ENCODE measurements around the gene GNG13. TPM values are rescaled to one million over a fixed set of nuclear protein-coding genes. Genes with fewer than 3 reads are reported as not detected.

Gene GNG13
- total RNA-seq, 1 donor from 2014 or later = not detected

DNA sequence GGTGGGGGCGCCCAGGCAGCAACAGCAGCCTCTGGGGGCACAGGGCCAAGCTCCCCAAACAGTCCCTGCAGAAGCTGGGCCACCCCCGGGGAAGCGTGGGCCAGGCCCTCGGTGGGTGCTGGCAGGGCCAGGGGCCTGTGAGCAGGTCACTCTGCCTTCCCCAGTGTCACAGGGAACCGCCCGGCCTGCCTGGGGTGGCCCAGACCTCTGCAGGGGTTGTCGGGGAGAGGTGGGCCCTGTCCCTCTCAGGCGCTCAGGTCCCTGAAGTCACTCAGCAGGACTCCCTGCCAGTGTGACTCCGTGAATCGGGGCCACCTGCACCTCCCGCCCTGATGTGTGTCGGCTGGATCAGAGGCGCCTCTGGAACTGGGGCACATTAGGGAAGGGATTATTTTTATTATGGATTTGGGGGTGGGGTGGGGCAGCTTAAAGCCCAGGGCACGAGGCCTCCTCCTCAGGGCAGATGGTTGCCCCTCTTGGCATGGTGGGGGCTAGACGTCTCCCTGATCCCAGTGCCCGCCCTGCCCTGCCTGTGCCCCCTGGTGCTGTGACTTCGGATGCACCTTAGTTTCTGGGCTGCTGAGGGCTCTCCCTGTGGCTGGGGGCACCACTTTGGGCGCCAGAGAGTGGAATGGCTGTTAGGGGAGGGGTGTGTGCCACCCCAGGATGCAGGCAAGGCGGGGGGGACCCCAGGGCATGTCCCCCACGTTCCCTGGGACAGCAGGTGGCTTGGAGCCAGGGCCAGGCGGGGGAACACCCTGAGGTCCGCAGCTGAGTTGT, 1.2 kb upstream of the GNG13 start:
- TF ChIP-seq, protein P1, sequence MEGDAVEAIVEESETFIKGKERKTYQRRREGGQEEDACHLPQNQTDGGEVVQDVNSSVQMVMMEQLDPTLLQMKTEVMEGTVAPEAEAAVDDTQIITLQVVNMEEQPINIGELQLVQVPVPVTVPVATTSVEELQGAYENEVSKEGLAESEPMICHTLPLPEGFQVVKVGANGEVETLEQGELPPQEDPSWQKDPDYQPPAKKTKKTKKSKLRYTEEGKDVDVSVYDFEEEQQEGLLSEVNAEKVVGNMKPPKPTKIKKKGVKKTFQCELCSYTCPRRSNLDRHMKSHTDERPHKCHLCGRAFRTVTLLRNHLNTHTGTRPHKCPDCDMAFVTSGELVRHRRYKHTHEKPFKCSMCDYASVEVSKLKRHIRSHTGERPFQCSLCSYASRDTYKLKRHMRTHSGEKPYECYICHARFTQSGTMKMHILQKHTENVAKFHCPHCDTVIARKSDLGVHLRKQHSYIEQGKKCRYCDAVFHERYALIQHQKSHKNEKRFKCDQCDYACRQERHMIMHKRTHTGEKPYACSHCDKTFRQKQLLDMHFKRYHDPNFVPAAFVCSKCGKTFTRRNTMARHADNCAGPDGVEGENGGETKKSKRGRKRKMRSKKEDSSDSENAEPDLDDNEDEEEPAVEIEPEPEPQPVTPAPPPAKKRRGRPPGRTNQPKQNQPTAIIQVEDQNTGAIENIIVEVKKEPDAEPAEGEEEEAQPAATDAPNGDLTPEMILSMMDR (IDR thresholded peaks at IDR 0.05; ENCODE audit: unreplicated experiment) = no peak
- no peak for DNase-seq (ENCODE audit: low spot score, unreplicated experiment)
- Mint-ChIP-seq H3K27ac (no peak overlapping the region), H3K27me3 (peaks cover 30% of the 10 kb centered on the region), H3K4me3 (ENCODE audit: low read depth) (no peak overlapping the region), H3K4me1 (ENCODE audit: low read depth) (no peaks in the 10 kb centered on the region), H3K9me3 (ENCODE audit: low read depth) (no peaks in the 10 kb centered on the region), H3K36me3 (ENCODE audit: insufficient read depth) (peaks cover 1% of the 10 kb centered on the region)

DNA sequence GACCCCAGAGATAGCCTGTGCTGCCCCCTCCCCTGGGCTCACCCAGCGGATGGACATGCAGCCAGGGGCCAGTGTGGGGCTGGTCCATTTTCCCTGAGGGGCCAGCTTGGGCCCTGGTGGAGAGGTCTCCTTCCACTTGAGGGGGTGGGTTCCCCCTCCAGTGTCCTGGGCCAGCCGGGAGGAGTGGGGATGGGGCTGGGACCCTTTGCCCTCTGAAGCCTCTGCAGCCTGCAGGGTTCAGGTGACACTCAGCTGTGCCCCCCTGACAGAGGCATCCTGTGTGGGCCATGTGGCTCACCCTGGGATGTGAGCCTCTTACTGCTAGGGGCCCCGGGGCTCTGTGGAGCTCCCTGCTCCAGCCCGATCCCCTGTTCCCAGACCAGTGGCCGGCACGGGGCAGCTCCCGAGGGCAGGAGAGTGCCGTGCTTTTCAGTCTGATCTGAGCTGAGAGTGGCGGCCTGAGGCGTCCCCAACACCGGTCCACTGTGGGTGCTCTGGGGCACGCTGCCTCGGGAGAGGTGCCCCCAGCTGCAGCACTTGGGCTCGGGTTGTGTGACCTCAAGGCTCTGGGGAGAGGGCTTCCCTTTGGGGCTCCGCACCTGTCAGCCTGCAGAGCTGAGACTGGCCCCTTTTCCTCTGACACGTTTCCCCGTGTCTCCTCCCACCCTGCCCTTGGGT, 439 bp upstream of the GNG13 start:
- TF ChIP-seq, protein P1 (IDR thresholded peaks at IDR 0.05; ENCODE audit: unreplicated experiment) = no peak
- H3K36me3 Mint-ChIP-seq (ENCODE audit: insufficient read depth) = peaks cover 1% of the 10 kb centered on the region
- no peak overlapping the region for H3K27ac Mint-ChIP-seq
- H3K9me3 Mint-ChIP-seq (ENCODE audit: low read depth) = no peaks in the 10 kb centered on the region
- H3K27me3 Mint-ChIP-seq = peaks cover 30% of the 10 kb centered on the region
- no peak for DNase-seq (ENCODE audit: low spot score, unreplicated experiment)
- H3K4me3 Mint-ChIP-seq (ENCODE audit: low read depth) = no peak overlapping the region
- no peaks in the 10 kb centered on the region for H3K4me1 Mint-ChIP-seq (ENCODE audit: low read depth)

DNA sequence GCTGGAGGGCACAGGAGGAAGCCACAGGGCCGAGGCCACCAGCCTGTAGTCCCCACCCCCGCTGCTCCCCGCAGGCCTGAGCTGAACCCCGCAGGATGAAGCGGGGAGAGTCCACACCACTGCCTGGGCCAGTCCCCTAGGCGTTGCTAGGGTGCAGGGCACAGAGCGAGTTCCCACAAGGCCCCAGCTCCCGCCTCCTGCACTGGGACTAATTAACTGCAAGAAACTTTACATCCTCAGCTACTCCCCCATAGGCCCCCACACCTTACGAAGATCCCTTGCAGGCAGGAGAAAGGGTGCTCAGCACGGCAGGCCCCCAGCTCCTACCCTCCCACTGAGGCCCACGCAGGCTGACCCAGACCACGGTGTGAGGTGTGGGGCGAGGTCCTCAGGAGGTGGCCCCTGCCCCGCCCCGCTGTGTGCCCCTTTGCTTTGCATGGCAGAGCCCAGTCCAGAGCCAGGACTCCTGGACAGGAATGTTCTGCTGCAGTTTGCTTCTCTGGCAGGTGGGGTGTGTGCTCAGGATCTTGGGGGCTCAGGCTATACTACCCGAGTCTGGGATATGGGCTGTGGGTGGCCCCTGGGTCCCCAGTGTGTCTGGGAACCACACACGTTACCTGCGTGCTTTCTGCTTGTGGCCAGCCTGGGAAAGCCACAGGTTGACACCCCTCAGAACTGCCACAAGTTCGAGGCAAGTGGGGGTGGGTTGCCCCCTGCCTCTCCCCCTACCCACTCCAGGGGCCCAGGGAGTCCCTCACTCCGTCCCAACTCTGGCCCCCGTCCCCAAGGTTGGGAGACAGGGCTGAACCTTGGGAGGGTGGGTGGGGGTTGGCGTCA, 1.2 kb downstream of the GNG13 start:
- Mint-ChIP-seq H3K4me1 (ENCODE audit: low read depth) (no peaks in the 10 kb centered on the region), H3K27me3 (peaks cover 25% of the 10 kb centered on the region)
- TF ChIP-seq, protein P1 (IDR thresholded peaks at IDR 0.05; ENCODE audit: unreplicated experiment) = no peak

DNA sequence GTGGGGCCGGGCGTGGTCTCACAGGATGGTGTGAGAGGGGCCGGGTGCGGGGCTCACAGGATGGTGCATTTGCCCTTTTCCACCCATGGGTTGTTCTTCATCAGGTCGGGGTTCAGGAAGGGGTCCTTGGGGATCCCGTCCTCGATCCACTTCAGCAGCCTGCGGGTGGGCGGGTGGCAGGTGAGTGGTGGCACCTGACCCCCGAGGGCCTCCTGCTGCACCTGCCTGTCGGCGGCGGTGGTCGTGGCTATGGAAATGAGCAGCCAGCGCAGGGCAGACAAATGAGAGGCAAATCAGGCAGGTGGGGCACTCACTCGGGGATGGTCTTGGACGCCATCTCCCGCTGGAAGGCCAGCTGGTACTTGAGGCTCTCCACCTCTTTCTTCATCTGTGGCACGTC, 1.9 kb downstream of the GNG13 start:
- Mint-ChIP-seq H3K36me3 (ENCODE audit: insufficient read depth) (peaks cover 4% of the 10 kb centered on the region), H3K27ac (no peak overlapping the region), H3K4me3 (ENCODE audit: low read depth) (no peak overlapping the region), H3K27me3 (peaks cover 19% of the 10 kb centered on the region), H3K9me3 (ENCODE audit: low read depth) (no peaks in the 10 kb centered on the region), H3K4me1 (ENCODE audit: low read depth) (no peaks in the 10 kb centered on the region)
- DNase-seq (ENCODE audit: low spot score, unreplicated experiment) = no peak
- TF ChIP-seq, protein P1 (IDR thresholded peaks at IDR 0.05; ENCODE audit: unreplicated experiment) = no peak

More for the DNA sequence above, 1.2 kb downstream of the GNG13 start:
- DNase-seq (ENCODE audit: low spot score, unreplicated experiment) = no peak
- Mint-ChIP-seq H3K36me3 (ENCODE audit: insufficient read depth) (peaks cover 4% of the 10 kb centered on the region), H3K4me3 (ENCODE audit: low read depth) (no peak overlapping the region), H3K27ac (no peak overlapping the region), H3K9me3 (ENCODE audit: low read depth) (no peaks in the 10 kb centered on the region)

DNA sequence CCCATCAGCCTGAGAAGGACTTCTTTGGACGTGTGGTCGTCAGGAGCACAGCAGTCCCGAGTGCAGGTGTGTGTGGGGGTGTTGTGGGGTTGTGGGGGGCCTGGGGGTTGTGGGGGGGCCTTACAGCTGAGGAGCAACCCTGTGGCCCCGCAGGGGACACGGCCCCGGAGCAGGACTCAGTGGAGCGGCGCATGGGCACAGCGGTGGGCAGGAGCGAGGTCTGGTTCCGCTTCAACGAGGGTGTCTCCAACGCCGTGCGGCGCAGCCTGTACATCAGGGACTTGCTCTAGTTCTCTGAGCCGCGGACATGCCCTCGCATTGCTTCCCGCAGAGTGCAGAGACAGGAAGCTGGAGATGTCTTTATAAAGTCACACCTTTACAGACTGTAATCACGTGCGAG, 2.8 kb downstream of the GNG13 start:
- H3K4me3 Mint-ChIP-seq (ENCODE audit: low read depth) = no peak overlapping the region
- H3K27ac Mint-ChIP-seq = no peak overlapping the region
- H3K36me3 Mint-ChIP-seq (ENCODE audit: insufficient read depth) = peaks cover 4% of the 10 kb centered on the region
- no peak for DNase-seq (ENCODE audit: low spot score, unreplicated experiment)
- H3K4me1 Mint-ChIP-seq (ENCODE audit: low read depth) = no peaks in the 10 kb centered on the region
- TF ChIP-seq, protein P1 (IDR thresholded peaks at IDR 0.05; ENCODE audit: unreplicated experiment) = no peak
- H3K27me3 Mint-ChIP-seq = peaks cover 12% of the 10 kb centered on the region
- no peaks in the 10 kb centered on the region for H3K9me3 Mint-ChIP-seq (ENCODE audit: low read depth)
